Erythroblast (primary cell): ENCODE data around the gene WDR81.

Source experiments
- GATA1 ChIP-seq: IDR thresholded peaks from 2 replicates; pipeline ENCODE4 v1.6.1; 2011; ENCODE audit warnings: low read depth, mild to moderate bottlenecking, control low read depth, low read length, moderate library complexity
- POLR2A ChIP-seq: IDR thresholded peaks from 2 replicates; pipeline ENCODE4 v1.6.1; 2011; ENCODE audit warnings: mild to moderate bottlenecking, low read length

DNA sequence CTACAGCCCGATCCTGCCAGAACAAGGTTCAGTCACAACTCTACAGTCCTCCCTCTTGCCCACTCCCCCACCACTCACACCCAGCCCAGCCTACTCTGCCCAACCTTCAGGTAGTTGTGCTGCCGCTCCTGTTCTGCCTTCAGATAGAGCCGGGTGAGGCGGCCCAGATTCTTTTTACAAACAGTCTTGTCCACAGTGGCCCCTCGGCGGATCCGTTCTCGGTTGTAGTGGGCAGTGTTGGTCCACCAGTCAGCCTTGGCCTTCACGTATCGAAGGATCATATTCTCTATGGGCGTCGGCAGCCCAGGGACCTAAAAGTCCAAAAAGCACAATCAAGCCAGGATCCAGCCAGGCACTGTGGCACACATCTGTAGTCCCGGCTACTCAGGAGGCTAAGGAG lies 48.1 kb upstream of the WDR81 start:
- TF ChIP-seq POLR2A (no peak), GATA1 (no peak)
